Activated CD4-positive, alpha-beta memory T cell treated with anti-CD3 and anti-CD28 coated beads for 36 hours (primary cell): ENCODE results near the gene APH1B. TPM values are rescaled to one million over a fixed set of nuclear protein-coding genes. Genes with fewer than 3 reads are reported as not detected.
"Not testable (repeated sequence)": the region's sequence is repeated elsewhere in the genome, so short reads cannot be mapped to it uniquely, and the experiment has no call there.

Experiments used
- CTCF ChIA-PET: fragments of 350-600 bp; sonication (Branson Sonifier 250); formaldehyde crosslinking; loops from one replicate; lab custom pipeline; 2021; ENCODE audit warnings: antibody characterized with exemption, inconsistent platforms; lab: Charles Lee
- POLR2A ChIA-PET: fragments of 350-600 bp; sonication (Branson Sonifier 250); formaldehyde crosslinking; loops from one replicate; lab custom pipeline; 2021; ENCODE audit warnings: antibody characterized with exemption; lab: Charles Lee
- DNase-seq: peaks from one replicate; pipeline ENCODE4 v3.0.0-alpha.2; 2020
- H3K27ac Mint-ChIP-seq: one replicate; pipeline ENCODE4 v1.8.0; 2021; ENCODE audit warnings: mixed read lengths
- H3K27me3 Mint-ChIP-seq: one replicate; pipeline ENCODE4 v1.8.0; 2021; ENCODE audit warnings: mixed read lengths
- H3K36me3 Mint-ChIP-seq: one replicate; pipeline ENCODE4 v1.8.0; 2021; ENCODE audit warnings: mixed read lengths
- H3K4me1 Mint-ChIP-seq: one replicate; pipeline ENCODE4 v1.8.0; 2021; ENCODE audit warnings: low read depth, mixed read lengths
- H3K4me3 Mint-ChIP-seq: one replicate; pipeline ENCODE4 v1.8.0; 2021; ENCODE audit warnings: mild to moderate bottlenecking, mixed read lengths
- H3K9me3 Mint-ChIP-seq: one replicate; pipeline ENCODE4 v1.8.0; 2021; ENCODE audit warnings: mixed read lengths
- intact Hi-C: fragments of 100-400 bp; cut with micrococcal nuclease; formaldehyde crosslinking; loops from one replicate; pipeline ENCODE4 v1.15.1; 2023
- total RNA-seq, 2 experiments: library from RNA; stranded (reverse); gene quantifications; one replicate each; pipeline ENCODE4 v1.2.3, GENCODE V29; 2021

APH1B gene
- total RNA-seq, 2 experiments from 2014 or later: 6.6 to 7.0 TPM

GRCh38 chr15:63301088-63301487 lies 23.7 kb downstream of the APH1B start:
- Mint-ChIP-seq H3K27me3 (no peaks in the 10 kb centered on the region), H3K9me3 (no peaks in the 10 kb centered on the region), H3K4me3 (no peak overlapping the region), H3K36me3 (peaks cover 14% of the 10 kb centered on the region), H3K27ac (no peak overlapping the region), H3K4me1 (no peaks in the 10 kb centered on the region)
- DNase-seq: no peak
- intact Hi-C loops: no loop called here
- ChIA-PET CTCF (no interaction called here), POLR2A (no interaction called here)

GRCh38 chr15:63305260-63305659 lies 27.9 kb downstream of the APH1B start:
- Mint-ChIP-seq H3K4me1 (no peaks in the 10 kb centered on the region), H3K4me3 (no peak overlapping the region), H3K27ac (no peak overlapping the region), H3K9me3 (no peaks in the 10 kb centered on the region), H3K36me3 (peaks cover 8% of the 10 kb centered on the region), H3K27me3 (no peaks in the 10 kb centered on the region)
- intact Hi-C loops: no loop called here
- ChIA-PET CTCF (no interaction called here), POLR2A (no interaction called here)
- no peak for DNase-seq

- H3K27ac Mint-ChIP-seq: no peak overlapping the region
- CTCF ChIA-PET: no interaction called here
- H3K9me3 Mint-ChIP-seq: no peaks in the 10 kb centered on the region
- POLR2A ChIA-PET: no interaction called here
- peaks cover 4% of the 10 kb centered on the region for H3K36me3 Mint-ChIP-seq
- no peak overlapping the region for H3K4me3 Mint-ChIP-seq
- H3K4me1 Mint-ChIP-seq: no peaks in the 10 kb centered on the region
- no peaks in the 10 kb centered on the region for H3K27me3 Mint-ChIP-seq
- intact Hi-C loops: no loop called here
- no peak for DNase-seq
Observed at GRCh38 chr15:63306492-63307073, 29.2 kb downstream of the APH1B start.

GRCh38 chr15:63308491-63308890 lies 31.1 kb downstream of the APH1B start:
- CTCF ChIA-PET: interaction anchor here (1.1 kb wide), 1 partner anchor 76 kb away, joined by 6 read pairs; no protein-coding TSS in a partner anchor
- no peaks in the 10 kb centered on the region for H3K4me1 Mint-ChIP-seq
- POLR2A ChIA-PET: no interaction called here

GRCh38 chr15:63308947-63309346 lies 31.5 kb downstream of the APH1B start:
- Mint-ChIP-seq H3K4me3 (no peak overlapping the region), H3K36me3 (no peaks in the 10 kb centered on the region), H3K9me3 (no peaks in the 10 kb centered on the region), H3K27me3 (no peaks in the 10 kb centered on the region), H3K4me1 (no peaks in the 10 kb centered on the region), H3K27ac (no peak overlapping the region)
- intact Hi-C loops: no loop called here
- DNase-seq: no peak
- POLR2A ChIA-PET: no interaction called here
- CTCF ChIA-PET: interaction anchor here (1.1 kb wide), 1 partner anchor 77 kb away, joined by 6 read pairs; no protein-coding TSS in a partner anchor

More at GRCh38 chr15:63308491-63308890, 31.1 kb downstream of the APH1B start:
- Mint-ChIP-seq H3K27ac (no peak overlapping the region), H3K36me3 (no peaks in the 10 kb centered on the region), H3K4me3 (no peak overlapping the region), H3K9me3 (no peaks in the 10 kb centered on the region), H3K27me3 (no peaks in the 10 kb centered on the region)
- intact Hi-C loops: no loop called here
- DNase-seq: no peak

- H3K4me1 Mint-ChIP-seq: no peaks in the 10 kb centered on the region
- H3K27me3 Mint-ChIP-seq: no peaks in the 10 kb centered on the region
- ChIA-PET CTCF (no interaction called here), POLR2A (no interaction called here)
- DNase-seq: no peak
- intact Hi-C loops: no loop called here
- no peak overlapping the region for H3K4me3 Mint-ChIP-seq
- no peak overlapping the region for H3K27ac Mint-ChIP-seq
- H3K36me3 Mint-ChIP-seq: no peaks in the 10 kb centered on the region
- H3K9me3 Mint-ChIP-seq: no peaks in the 10 kb centered on the region
Observed at GRCh38 chr15:63310646-63311045, 33.2 kb downstream of the APH1B start.

- Mint-ChIP-seq H3K27me3 (no peaks in the 10 kb centered on the region), H3K27ac (no peak overlapping the region), H3K36me3 (no peaks in the 10 kb centered on the region), H3K9me3 (no peaks in the 10 kb centered on the region), H3K4me1 (no peaks in the 10 kb centered on the region), H3K4me3 (no peak overlapping the region)
- ChIA-PET POLR2A (no interaction called here), CTCF (interaction anchor here (1.1 kb wide), 1 partner anchor 90 kb away, joined by 3 read pairs; no protein-coding TSS in a partner anchor)
- no peak for DNase-seq
- intact Hi-C loops: no loop called here
Observed at GRCh38 chr15:63312286-63312685, 34.9 kb downstream of the APH1B start.

- Mint-ChIP-seq H3K9me3 (no peaks in the 10 kb centered on the region), H3K4me3 (no peak overlapping the region), H3K27ac (no peak overlapping the region), H3K4me1 (no peaks in the 10 kb centered on the region), H3K36me3 (no peaks in the 10 kb centered on the region), H3K27me3 (no peaks in the 10 kb centered on the region)
- no peak for DNase-seq
- intact Hi-C loops: no loop called here
- ChIA-PET POLR2A (no interaction called here), CTCF (no interaction called here)
Observed at GRCh38 chr15:63313825-63314224, 36.4 kb downstream of the APH1B start.

- intact Hi-C loops: no loop called here
- Mint-ChIP-seq H3K27ac (no peak overlapping the region), H3K36me3 (no peaks in the 10 kb centered on the region), H3K4me3 (no peak overlapping the region), H3K9me3 (no peaks in the 10 kb centered on the region), H3K27me3 (no peaks in the 10 kb centered on the region), H3K4me1 (no peaks in the 10 kb centered on the region)
- ChIA-PET CTCF (no interaction called here), POLR2A (interaction anchor here (0.8 kb wide), 1 partner anchor 229 kb away, joined by 3 read pairs; no protein-coding TSS in a partner anchor)
- DNase-seq: no peak
Observed at GRCh38 chr15:63314409-63314808, 37.0 kb downstream of the APH1B start.

GRCh38 chr15:63318344-63318743 lies 40.9 kb downstream of the APH1B start:
- Mint-ChIP-seq H3K9me3 (no peaks in the 10 kb centered on the region), H3K27ac (no peak overlapping the region), H3K36me3 (no peaks in the 10 kb centered on the region), H3K27me3 (no peaks in the 10 kb centered on the region), H3K4me1 (no peaks in the 10 kb centered on the region), H3K4me3 (no peak overlapping the region)
- intact Hi-C loops: no loop called here
- CTCF ChIA-PET: no interaction called here
- DNase-seq: no peak
- POLR2A ChIA-PET: no interaction called here

GRCh38 chr15:63319065-63319464 lies 41.7 kb downstream of the APH1B start:
- H3K4me3 Mint-ChIP-seq: no peak overlapping the region
- H3K27me3 Mint-ChIP-seq: no peaks in the 10 kb centered on the region
- no peaks in the 10 kb centered on the region for H3K4me1 Mint-ChIP-seq
- intact Hi-C loops: no loop called here
- ChIA-PET CTCF (interaction anchor here (0.7 kb wide), 1 partner anchor 96 kb away, joined by 3 read pairs; no protein-coding TSS in a partner anchor), POLR2A (no interaction called here)
- DNase-seq: no peak
- H3K36me3 Mint-ChIP-seq: no peaks in the 10 kb centered on the region
- H3K27ac Mint-ChIP-seq: no peak overlapping the region
- no peaks in the 10 kb centered on the region for H3K9me3 Mint-ChIP-seq

- intact Hi-C loops, H3K27me3 Mint-ChIP-seq, CTCF ChIA-PET, H3K4me3 Mint-ChIP-seq, H3K27ac Mint-ChIP-seq, H3K4me1 Mint-ChIP-seq, H3K9me3 Mint-ChIP-seq, H3K36me3 Mint-ChIP-seq, POLR2A ChIA-PET, DNase-seq: not testable (repeated sequence)
Observed at GRCh38 chr15:63320446-63320845, 43.0 kb downstream of the APH1B start.

- H3K36me3 Mint-ChIP-seq, CTCF ChIA-PET, H3K4me1 Mint-ChIP-seq, H3K4me3 Mint-ChIP-seq, DNase-seq, intact Hi-C loops, H3K9me3 Mint-ChIP-seq, H3K27ac Mint-ChIP-seq, H3K27me3 Mint-ChIP-seq, POLR2A ChIA-PET: not testable (repeated sequence)
Observed at GRCh38 chr15:63320981-63321380, 43.6 kb downstream of the APH1B start.
